ENCODE data around the gene CPAMD8.

- TF ChIP-seq POLR2A (IDR thresholded peaks at IDR 0.05): no peak
- TF ChIP-seq, protein P1, sequence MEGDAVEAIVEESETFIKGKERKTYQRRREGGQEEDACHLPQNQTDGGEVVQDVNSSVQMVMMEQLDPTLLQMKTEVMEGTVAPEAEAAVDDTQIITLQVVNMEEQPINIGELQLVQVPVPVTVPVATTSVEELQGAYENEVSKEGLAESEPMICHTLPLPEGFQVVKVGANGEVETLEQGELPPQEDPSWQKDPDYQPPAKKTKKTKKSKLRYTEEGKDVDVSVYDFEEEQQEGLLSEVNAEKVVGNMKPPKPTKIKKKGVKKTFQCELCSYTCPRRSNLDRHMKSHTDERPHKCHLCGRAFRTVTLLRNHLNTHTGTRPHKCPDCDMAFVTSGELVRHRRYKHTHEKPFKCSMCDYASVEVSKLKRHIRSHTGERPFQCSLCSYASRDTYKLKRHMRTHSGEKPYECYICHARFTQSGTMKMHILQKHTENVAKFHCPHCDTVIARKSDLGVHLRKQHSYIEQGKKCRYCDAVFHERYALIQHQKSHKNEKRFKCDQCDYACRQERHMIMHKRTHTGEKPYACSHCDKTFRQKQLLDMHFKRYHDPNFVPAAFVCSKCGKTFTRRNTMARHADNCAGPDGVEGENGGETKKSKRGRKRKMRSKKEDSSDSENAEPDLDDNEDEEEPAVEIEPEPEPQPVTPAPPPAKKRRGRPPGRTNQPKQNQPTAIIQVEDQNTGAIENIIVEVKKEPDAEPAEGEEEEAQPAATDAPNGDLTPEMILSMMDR (IDR thresholded peaks at IDR 0.05): no peak
These were observed 21.6 kb downstream of the CPAMD8 start for GRCh38 chr19:17005000-17005399.

All from suprapubic skin (tissue), 3 donors.